ENCODE data around the gene BIRC6. TPM values are rescaled to one million over a fixed set of nuclear protein-coding genes. Genes with fewer than 3 reads are reported as not detected.

Gene BIRC6, protein sequence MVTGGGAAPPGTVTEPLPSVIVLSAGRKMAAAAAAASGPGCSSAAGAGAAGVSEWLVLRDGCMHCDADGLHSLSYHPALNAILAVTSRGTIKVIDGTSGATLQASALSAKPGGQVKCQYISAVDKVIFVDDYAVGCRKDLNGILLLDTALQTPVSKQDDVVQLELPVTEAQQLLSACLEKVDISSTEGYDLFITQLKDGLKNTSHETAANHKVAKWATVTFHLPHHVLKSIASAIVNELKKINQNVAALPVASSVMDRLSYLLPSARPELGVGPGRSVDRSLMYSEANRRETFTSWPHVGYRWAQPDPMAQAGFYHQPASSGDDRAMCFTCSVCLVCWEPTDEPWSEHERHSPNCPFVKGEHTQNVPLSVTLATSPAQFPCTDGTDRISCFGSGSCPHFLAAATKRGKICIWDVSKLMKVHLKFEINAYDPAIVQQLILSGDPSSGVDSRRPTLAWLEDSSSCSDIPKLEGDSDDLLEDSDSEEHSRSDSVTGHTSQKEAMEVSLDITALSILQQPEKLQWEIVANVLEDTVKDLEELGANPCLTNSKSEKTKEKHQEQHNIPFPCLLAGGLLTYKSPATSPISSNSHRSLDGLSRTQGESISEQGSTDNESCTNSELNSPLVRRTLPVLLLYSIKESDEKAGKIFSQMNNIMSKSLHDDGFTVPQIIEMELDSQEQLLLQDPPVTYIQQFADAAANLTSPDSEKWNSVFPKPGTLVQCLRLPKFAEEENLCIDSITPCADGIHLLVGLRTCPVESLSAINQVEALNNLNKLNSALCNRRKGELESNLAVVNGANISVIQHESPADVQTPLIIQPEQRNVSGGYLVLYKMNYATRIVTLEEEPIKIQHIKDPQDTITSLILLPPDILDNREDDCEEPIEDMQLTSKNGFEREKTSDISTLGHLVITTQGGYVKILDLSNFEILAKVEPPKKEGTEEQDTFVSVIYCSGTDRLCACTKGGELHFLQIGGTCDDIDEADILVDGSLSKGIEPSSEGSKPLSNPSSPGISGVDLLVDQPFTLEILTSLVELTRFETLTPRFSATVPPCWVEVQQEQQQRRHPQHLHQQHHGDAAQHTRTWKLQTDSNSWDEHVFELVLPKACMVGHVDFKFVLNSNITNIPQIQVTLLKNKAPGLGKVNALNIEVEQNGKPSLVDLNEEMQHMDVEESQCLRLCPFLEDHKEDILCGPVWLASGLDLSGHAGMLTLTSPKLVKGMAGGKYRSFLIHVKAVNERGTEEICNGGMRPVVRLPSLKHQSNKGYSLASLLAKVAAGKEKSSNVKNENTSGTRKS (N-terminal part only)
- total RNA-seq, result 110 and 162 TPM in 2 replicates
- polyA plus RNA-seq, result 41.9 and 46.7 TPM in 2 replicates
- 28.6 and 29.9 TPM in 2 replicates for polyA plus RNA-seq (2012)
- polyA minus RNA-seq (ENCODE audit: low replicate concordance), result 423 and 534 TPM in 2 replicates

GRCh38 chr2:32356681-32357317, at the start of gene BIRC6:
TSS of gene BIRC6 (plus strand) at chr2:32357023. CDS start at chr2:32357162, 139 bp downstream.
- Histone ChIP-seq H3K27ac (ENCODE audit: insufficient read depth, low read length) (peak within 1 kb of the TSS; percentile 99), H3K4me3 (replicated peaks in 1 of 4; ENCODE audit: control extremely low read depth in 1 of 4, insufficient read depth in 1 of 4, low read depth in 3 of 4, low read length in 4 of 4) (peak within 1 kb of the TSS; percentile 97 to 99 (median 98))

GRCh38 chr2:32310577-32310976, 46.2 kb upstream of the BIRC6 start:
- no peak overlapping the region for H3K27ac ChIP-seq (ENCODE audit: insufficient read depth, low read length)
- H3K4me3 ChIP-seq (replicated peaks in 1 of 4; ENCODE audit: control extremely low read depth in 1 of 4, insufficient read depth in 1 of 4, low read depth in 3 of 4, low read length in 4 of 4), result no peak overlapping the region
- no peak for DNase-seq (ENCODE audit: low read depth in 2 of 2)
- H3K4me2 ChIP-seq (ENCODE audit: extremely low read depth, insufficient read depth, low read length), result no peak overlapping the region
- no peaks in the 10 kb centered on the region for H4K20me1 ChIP-seq (ENCODE audit: control insufficient read depth, extremely low read depth, insufficient read depth, low read length)
- H2AFZ ChIP-seq (ENCODE audit: low read length), result no peak overlapping the region
- no peaks in the 10 kb centered on the region for H3K36me3 ChIP-seq (ENCODE audit: control insufficient read depth, insufficient read depth, low read length)
- TF ChIP-seq, protein P1, sequence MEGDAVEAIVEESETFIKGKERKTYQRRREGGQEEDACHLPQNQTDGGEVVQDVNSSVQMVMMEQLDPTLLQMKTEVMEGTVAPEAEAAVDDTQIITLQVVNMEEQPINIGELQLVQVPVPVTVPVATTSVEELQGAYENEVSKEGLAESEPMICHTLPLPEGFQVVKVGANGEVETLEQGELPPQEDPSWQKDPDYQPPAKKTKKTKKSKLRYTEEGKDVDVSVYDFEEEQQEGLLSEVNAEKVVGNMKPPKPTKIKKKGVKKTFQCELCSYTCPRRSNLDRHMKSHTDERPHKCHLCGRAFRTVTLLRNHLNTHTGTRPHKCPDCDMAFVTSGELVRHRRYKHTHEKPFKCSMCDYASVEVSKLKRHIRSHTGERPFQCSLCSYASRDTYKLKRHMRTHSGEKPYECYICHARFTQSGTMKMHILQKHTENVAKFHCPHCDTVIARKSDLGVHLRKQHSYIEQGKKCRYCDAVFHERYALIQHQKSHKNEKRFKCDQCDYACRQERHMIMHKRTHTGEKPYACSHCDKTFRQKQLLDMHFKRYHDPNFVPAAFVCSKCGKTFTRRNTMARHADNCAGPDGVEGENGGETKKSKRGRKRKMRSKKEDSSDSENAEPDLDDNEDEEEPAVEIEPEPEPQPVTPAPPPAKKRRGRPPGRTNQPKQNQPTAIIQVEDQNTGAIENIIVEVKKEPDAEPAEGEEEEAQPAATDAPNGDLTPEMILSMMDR (conservative IDR thresholded peaks at IDR 0.05 in 1 of 2, IDR thresholded peaks at IDR 0.05 in 1 of 2; ENCODE audit: low read depth in 1 of 2, low read length in 2 of 2), result no peak
- TF ChIP-seq EZH2 (IDR thresholded peaks at IDR 0.05; ENCODE audit: low read length, missing control alignments), result no peak
- no peak overlapping the region for H3K9ac ChIP-seq (ENCODE audit: insufficient read depth, low read length)
- H3K27me3 ChIP-seq (ENCODE audit: control insufficient read depth, insufficient read depth, low read length), result no peaks in the 10 kb centered on the region
- H3K9me3 ChIP-seq (ENCODE audit: control insufficient read depth, insufficient read depth, low read depth, low read length), result no peaks in the 10 kb centered on the region
- no peaks in the 10 kb centered on the region for H3K79me2 ChIP-seq (ENCODE audit: control insufficient read depth, insufficient read depth, low read length)
- no peaks in the 10 kb centered on the region for H3K4me1 ChIP-seq (ENCODE audit: control insufficient read depth, extremely low read depth, insufficient read depth, low read length)

More at GRCh38 chr2:32356681-32357317, at the start of gene BIRC6:
- Histone ChIP-seq H4K20me1 (ENCODE audit: control insufficient read depth, extremely low read depth, insufficient read depth, low read length) (no peaks in the 10 kb centered on the region), H3K79me2 (ENCODE audit: control insufficient read depth, insufficient read depth, low read length) (peaks cover 47% of the 10 kb centered on the region), H3K36me3 (ENCODE audit: control insufficient read depth, insufficient read depth, low read length) (no peaks in the 10 kb centered on the region), H3K27me3 (ENCODE audit: control insufficient read depth, insufficient read depth, low read length) (no peaks in the 10 kb centered on the region), H3K9me3 (ENCODE audit: control insufficient read depth, insufficient read depth, low read depth, low read length) (no peaks in the 10 kb centered on the region), H3K9ac (ENCODE audit: insufficient read depth, low read length) (peak within 1 kb of the TSS; percentile 99), H3K4me2 (ENCODE audit: extremely low read depth, insufficient read depth, low read length) (peak within 1 kb of the TSS; percentile 76), H3K4me1 (ENCODE audit: control insufficient read depth, extremely low read depth, insufficient read depth, low read length) (peaks cover 3% of the 10 kb centered on the region), H2AFZ (ENCODE audit: low read length) (peak within 1 kb of the TSS; percentile 71)
- DNase-seq (ENCODE audit: low read depth in 2 of 2), result peak; percentile 95 to 96
- no peak for TF ChIP-seq EZH2 (IDR thresholded peaks at IDR 0.05; ENCODE audit: low read length, missing control alignments)
- TF ChIP-seq, protein P1 (conservative IDR thresholded peaks at IDR 0.05 in 1 of 2, IDR thresholded peaks at IDR 0.05 in 1 of 2; ENCODE audit: low read depth in 1 of 2, low read length in 2 of 2), result no peak

Data from fibroblast of lung (primary cell).